Thyroid gland (tissue), 4 donors: ENCODE measurements around the gene KRT1.

Experiments
- POLR2A ChIP-seq, 2 donors: fragments of 450-650 bp; IDR thresholded peaks; one replicate each; pipeline ENCODE4 v1.6.1; 2017; ENCODE audit warnings: antibody characterized with exemption in 2 of 2, mild to moderate bottlenecking in 2 of 2, moderate library complexity in 1 of 2
- TF ChIP-seq, protein P1 (sequence below), 6 experiments: fragments of 200-600 bp in 3 of 6; fragments of 450-650 bp in 3 of 6; sonication (generic) in 3 of 6; IDR thresholded peaks; one replicate each; pipeline ENCODE4 v1.5.1; 2016 to 2019; ENCODE audit warnings: antibody characterized with exemption in 6 of 6, mild to moderate bottlenecking in 2 of 6, inconsistent platforms in 1 of 6, moderate library complexity in 1 of 6

DNA sequence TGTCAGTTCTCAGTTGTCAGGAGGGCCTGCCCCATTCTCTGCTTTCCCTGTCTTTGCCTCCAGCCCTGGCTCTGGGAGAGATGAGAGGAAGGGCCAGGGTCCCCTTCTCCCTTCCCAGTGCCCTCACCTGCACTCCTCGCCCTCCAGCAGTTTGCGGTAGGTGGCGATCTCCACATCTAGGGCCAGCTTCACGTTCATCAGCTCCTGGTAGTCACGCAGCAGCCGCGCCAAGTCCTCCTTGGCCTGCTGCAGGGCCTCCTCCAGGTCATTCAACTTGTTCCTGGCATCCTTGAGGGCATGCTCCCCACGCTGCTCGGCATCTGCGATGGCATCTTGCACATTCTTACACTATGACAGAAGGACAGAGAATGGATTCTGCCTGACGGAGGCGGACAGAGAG is 33.6 kb downstream of the KRT1 start:
- TF ChIP-seq, protein P1, sequence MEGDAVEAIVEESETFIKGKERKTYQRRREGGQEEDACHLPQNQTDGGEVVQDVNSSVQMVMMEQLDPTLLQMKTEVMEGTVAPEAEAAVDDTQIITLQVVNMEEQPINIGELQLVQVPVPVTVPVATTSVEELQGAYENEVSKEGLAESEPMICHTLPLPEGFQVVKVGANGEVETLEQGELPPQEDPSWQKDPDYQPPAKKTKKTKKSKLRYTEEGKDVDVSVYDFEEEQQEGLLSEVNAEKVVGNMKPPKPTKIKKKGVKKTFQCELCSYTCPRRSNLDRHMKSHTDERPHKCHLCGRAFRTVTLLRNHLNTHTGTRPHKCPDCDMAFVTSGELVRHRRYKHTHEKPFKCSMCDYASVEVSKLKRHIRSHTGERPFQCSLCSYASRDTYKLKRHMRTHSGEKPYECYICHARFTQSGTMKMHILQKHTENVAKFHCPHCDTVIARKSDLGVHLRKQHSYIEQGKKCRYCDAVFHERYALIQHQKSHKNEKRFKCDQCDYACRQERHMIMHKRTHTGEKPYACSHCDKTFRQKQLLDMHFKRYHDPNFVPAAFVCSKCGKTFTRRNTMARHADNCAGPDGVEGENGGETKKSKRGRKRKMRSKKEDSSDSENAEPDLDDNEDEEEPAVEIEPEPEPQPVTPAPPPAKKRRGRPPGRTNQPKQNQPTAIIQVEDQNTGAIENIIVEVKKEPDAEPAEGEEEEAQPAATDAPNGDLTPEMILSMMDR (IDR thresholded peaks at IDR 0.05) = no peak
- no peak for TF ChIP-seq POLR2A (IDR thresholded peaks at IDR 0.05)
